Kidney (tissue), 14 donors: ENCODE measurements around the gene ZBTB18. TPM values are rescaled to one million over a fixed set of nuclear protein-coding genes. Genes with fewer than 3 reads are reported as not detected.

Experiments used
- DNase-seq, 5 donors: peaks; one replicate each; pipeline ENCODE4 v3.0.0-alpha.2; 2013 to 2020
- FAIRE-seq: peaks from 2 replicates; lab custom pipeline; 2012; peaks lifted over from hg19 to GRCh38; lab: Jason Lieb, UNC
- H3K27ac ChIP-seq, 2 donors: one replicate each; pipeline ENCODE4 v1.7.0; 2013; ENCODE audit warnings: low read depth in 2 of 2, low read length in 2 of 2, inconsistent platforms in 1 of 2
- H3K27me3 ChIP-seq: one replicate; pipeline ENCODE4 v1.7.1; 2013; ENCODE audit warnings: low read length, inconsistent platforms; ENCODE audit not compliant: control insufficient read depth, insufficient read depth
- H3K36me3 ChIP-seq, 3 donors: one replicate each; pipeline versions ENCODE4 v1.7.0 to v1.7.1; 2013; ENCODE audit warnings: low read length in 3 of 3, control low read depth in 1 of 3, inconsistent platforms in 1 of 3; ENCODE audit not compliant: insufficient read depth in 3 of 3, control insufficient read depth in 2 of 3
- H3K4me1 ChIP-seq, 3 donors: one replicate each; pipeline versions ENCODE4 v1.7.0 to v1.7.1; 2013; ENCODE audit warnings: low read length in 3 of 3, inconsistent platforms in 1 of 3, low read depth in 1 of 3; ENCODE audit not compliant: control insufficient read depth in 2 of 3, insufficient read depth in 2 of 3
- H3K4me3 ChIP-seq, 3 donors: one replicate each; pipeline versions ENCODE4 v1.7.0 to v1.8.1; 2013; ENCODE audit warnings: low read length in 3 of 3, control low read depth in 1 of 3, inconsistent platforms in 1 of 3
- H3K9ac ChIP-seq, 3 donors: one replicate each; pipeline versions ENCODE4 v1.7.0 to v1.7.1; 2013; ENCODE audit warnings: low read length in 3 of 3, control low read depth in 1 of 3, inconsistent platforms in 1 of 3
- H3K9me3 ChIP-seq, 3 donors: one replicate each; pipeline versions ENCODE4 v1.7.0 to v1.7.1; 2013; ENCODE audit warnings: low read length in 3 of 3, control low read depth in 1 of 3, inconsistent platforms in 1 of 3; ENCODE audit not compliant: control insufficient read depth in 2 of 3, insufficient read depth in 1 of 3
- intact Hi-C: fragments of 100-400 bp; cut with DNase I; formaldehyde crosslinking; loops from one replicate; pipeline ENCODE4 v1.11.1; 2022
- polyA plus RNA-seq: library from polyadenylated mRNA; stranded (reverse); fragments of 350-450 nt; fragmentation: Illumina TruSeq; extraction: RNeasy Lipid Tissue Mini Kit (QIAGEN cat#74804); gene quantifications from one replicate; pipeline ENCODE4 v1.2.3, GENCODE V29; 2014; ENCODE audit warnings: low read depth, low replicate concordance; ENCODE audit not compliant: insufficient read depth
- total RNA-seq: library from RNA; stranded (reverse); fragmentation: NEBNext Ultra II Directional; extraction: Animal tissue kit (Norgen Biotek cat#: 25700); gene quantifications from one replicate; pipeline ENCODE4 v1.2.1, GENCODE V29; 2021
- TF ChIP-seq, protein P1 (sequence below): IDR thresholded peaks from 3 replicates; pipeline ENCODE4 v1.5.1; 2012; ENCODE audit warnings: mild to moderate bottlenecking, moderate library complexity, borderline replicate concordance; ENCODE audit not compliant: insufficient read depth; ENCODE audit errors: extremely low read depth
- donor health status: control.
- donor health status: control.
- donor health status: control.
- donor health status: control.
- donor health status: control.
- donor health status: DM: yes; HTN: yes; CAD: no.
- donor health status: Normal renal cell carcinoma (clear cell type).

The ZBTB18 gene
- total and polyA plus RNA-seq, 2 donors from 2014 or later = 9.0 to 19.8 TPM

DNA sequence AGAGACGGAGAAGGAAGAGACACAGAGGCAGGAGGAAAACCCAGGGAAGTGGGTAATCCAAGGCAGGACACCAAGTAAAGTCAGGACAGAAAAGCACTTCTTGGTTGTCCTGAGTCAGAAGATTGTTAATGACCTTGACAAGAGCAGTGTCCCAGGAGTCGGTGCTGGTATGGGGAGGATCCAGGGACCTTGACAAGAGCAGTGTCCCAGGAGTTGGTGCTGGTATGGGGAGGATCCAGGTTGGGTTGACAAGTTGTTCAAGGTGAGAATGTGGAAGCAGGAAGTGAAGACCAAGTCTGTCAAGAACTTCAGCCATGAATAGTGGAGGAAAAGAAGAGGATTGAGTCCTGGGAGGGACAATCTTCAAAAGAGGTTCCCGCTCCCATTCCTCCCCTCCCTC lies 31.9 kb downstream of the ZBTB18 start:
- Histone ChIP-seq H3K27ac (no peak overlapping the region), H3K9ac (no peak overlapping the region), H3K9me3 (no peaks in the 10 kb centered on the region), H3K36me3 (no peaks in the 10 kb centered on the region), H3K4me1 (no peaks in the 10 kb centered on the region), H3K4me3 (no peak overlapping the region), H3K27me3 (no peaks in the 10 kb centered on the region)
- DNase-seq = no peak
- intact Hi-C loops = no loop called here
- FAIRE-seq = no peak
- TF ChIP-seq, protein P1, sequence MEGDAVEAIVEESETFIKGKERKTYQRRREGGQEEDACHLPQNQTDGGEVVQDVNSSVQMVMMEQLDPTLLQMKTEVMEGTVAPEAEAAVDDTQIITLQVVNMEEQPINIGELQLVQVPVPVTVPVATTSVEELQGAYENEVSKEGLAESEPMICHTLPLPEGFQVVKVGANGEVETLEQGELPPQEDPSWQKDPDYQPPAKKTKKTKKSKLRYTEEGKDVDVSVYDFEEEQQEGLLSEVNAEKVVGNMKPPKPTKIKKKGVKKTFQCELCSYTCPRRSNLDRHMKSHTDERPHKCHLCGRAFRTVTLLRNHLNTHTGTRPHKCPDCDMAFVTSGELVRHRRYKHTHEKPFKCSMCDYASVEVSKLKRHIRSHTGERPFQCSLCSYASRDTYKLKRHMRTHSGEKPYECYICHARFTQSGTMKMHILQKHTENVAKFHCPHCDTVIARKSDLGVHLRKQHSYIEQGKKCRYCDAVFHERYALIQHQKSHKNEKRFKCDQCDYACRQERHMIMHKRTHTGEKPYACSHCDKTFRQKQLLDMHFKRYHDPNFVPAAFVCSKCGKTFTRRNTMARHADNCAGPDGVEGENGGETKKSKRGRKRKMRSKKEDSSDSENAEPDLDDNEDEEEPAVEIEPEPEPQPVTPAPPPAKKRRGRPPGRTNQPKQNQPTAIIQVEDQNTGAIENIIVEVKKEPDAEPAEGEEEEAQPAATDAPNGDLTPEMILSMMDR = no peak

DNA sequence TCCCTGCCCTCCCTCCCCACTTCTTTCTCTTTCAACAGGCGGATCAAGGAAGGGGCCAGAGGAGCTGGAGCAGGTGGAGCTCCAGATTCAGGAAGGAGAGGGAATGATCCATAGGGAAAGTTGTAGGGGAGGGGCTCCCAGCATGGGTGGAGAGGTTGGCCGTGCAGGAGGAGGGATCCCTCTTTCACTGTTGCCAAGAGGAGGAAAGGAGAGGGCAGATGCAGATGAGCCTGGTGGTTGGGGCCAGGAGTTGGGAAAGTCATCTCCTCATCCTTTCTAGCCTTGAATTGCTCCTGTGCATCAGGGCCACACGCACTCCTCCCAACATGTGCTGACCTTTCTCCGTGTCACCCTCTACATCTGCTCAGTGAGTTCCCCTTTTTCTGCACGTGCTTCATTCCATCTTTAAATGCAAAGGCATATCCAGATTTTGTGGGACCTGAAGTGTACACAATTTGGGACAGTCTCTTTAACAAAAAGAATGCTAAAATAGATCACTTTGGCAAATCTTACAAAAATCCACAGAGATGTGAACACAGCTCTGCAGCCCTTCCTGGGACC lies 32.4 kb downstream of the ZBTB18 start:
- DNase-seq (no peak), FAIRE-seq (no peak)
- Histone ChIP-seq H3K27me3 (no peaks in the 10 kb centered on the region), H3K4me1 (no peaks in the 10 kb centered on the region), H3K9ac (no peak overlapping the region), H3K27ac (no peak overlapping the region), H3K9me3 (no peaks in the 10 kb centered on the region), H3K36me3 (no peaks in the 10 kb centered on the region), H3K4me3 (no peak overlapping the region)
- intact Hi-C loops = no loop called here
- TF ChIP-seq, protein P1 = no peak

DNA sequence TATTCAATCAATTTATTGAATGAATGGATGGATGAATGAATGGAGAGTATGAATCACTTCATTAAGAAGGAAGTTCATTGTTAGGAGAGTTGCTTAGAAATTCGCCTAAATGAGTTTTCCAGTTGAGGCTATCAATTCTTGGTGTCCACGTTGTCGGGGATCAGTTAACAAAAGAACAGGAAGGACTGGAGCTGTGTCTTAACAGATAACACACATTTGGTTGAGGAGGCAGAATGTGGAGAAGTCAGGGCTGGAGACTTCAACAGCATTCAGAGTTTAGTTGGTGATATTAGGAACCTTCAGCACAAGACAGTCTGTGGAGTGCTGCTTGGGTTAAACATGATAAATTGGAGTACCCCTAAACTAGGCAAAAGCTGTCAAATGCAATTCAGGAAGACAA lies 33.7 kb downstream of the ZBTB18 start:
- Histone ChIP-seq H3K9me3 (no peaks in the 10 kb centered on the region), H3K36me3 (no peaks in the 10 kb centered on the region), H3K4me1 (peaks cover 0 to 4% (median 0%) of the 10 kb centered on the region in 3 donors), H3K9ac (no peak overlapping the region), H3K27ac (no peak overlapping the region), H3K4me3 (no peak overlapping the region), H3K27me3 (no peaks in the 10 kb centered on the region)
- DNase-seq (no peak), FAIRE-seq (no peak)
- TF ChIP-seq, protein P1 = no peak
- intact Hi-C loops = no loop called here

DNA sequence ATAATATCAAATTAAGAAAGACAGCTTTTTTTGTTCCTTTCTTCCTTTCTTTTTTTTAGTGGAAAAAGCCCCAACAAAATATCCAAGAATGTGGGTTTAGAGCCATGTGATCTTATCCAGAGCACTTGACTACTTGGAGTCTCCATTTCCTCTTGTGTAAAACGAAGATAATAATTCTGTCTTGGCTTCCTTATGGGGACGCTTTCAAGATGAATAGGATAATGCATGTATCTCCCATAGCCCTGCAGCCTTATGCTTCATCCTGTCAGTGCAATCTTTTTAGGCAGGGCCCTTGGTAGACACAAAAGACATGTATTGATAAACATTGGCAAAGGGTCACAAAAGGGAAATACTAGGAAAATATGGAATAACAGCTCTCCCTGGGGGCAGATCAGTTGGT lies 34.8 kb downstream of the ZBTB18 start:
- DNase-seq (no peak), FAIRE-seq (no peak)
- Histone ChIP-seq H3K4me3 (no peak overlapping the region), H3K9ac (no peak overlapping the region), H3K36me3 (no peaks in the 10 kb centered on the region), H3K4me1 (peaks cover 0 to 6% (median 0%) of the 10 kb centered on the region in 3 donors), H3K27me3 (no peaks in the 10 kb centered on the region), H3K27ac (no peak overlapping the region), H3K9me3 (no peaks in the 10 kb centered on the region)
- TF ChIP-seq, protein P1 = no peak
- intact Hi-C loops = no loop called here
